ENCODE measurements around the gene MED25.

Gene MED25

GRCh38 chr19:49845414-49845813 lies 27.3 kb downstream of the MED25 start:
- DNase-seq, result no peak

GRCh38 chr19:49846408-49846807 lies 28.3 kb downstream of the MED25 start:
- no peak for DNase-seq

- peak; percentile 46 for DNase-seq
These were observed 29.9 kb downstream of the MED25 start for GRCh38 chr19:49847731-49848696.

- no peak for DNase-seq
These were observed 30.8 kb downstream of the MED25 start for GRCh38 chr19:49848938-49849337.

GRCh38 chr19:49849433-49850220 lies 31.5 kb downstream of the MED25 start:
- DNase-seq, result no peak

- no peak for DNase-seq
These were observed 32.1 kb downstream of the MED25 start for GRCh38 chr19:49850221-49850486.

GRCh38 chr19:49850487-49851342 lies 32.6 kb downstream of the MED25 start, which contains the start of gene PTOV1:
Gene PTOV1, plus strand, starts transcription at chr19:49851159.
- peak; percentile 90 for DNase-seq

- DNase-seq, result peak; percentile 46
These were observed 33.6 kb downstream of the MED25 start for GRCh38 chr19:49851456-49852259.

- DNase-seq, result no peak
These were observed 34.6 kb downstream of the MED25 start for GRCh38 chr19:49852631-49853126.

GRCh38 chr19:49853852-49854377 lies 35.8 kb downstream of the MED25 start:
- no peak for DNase-seq

GRCh38 chr19:49854378-49855263 lies 36.5 kb downstream of the MED25 start:
- DNase-seq, result no peak

GRCh38 chr19:49855277-49855675 lies 37.2 kb downstream of the MED25 start:
- no peak for DNase-seq

- DNase-seq, result no peak
These were observed 37.8 kb downstream of the MED25 start for GRCh38 chr19:49855676-49856573.

- DNase-seq, result no peak
These were observed 38.5 kb downstream of the MED25 start for GRCh38 chr19:49856574-49857021.

- DNase-seq, result no peak
These were observed 39.2 kb downstream of the MED25 start for GRCh38 chr19:49857061-49857837.

GRCh38 chr19:49857838-49858087 lies 39.7 kb downstream of the MED25 start:
- no peak for DNase-seq

- DNase-seq, result no peak
These were observed 40.2 kb downstream of the MED25 start for GRCh38 chr19:49858088-49858985.
